Heart left ventricle (tissue), 16 donors: ENCODE results near the gene PTPRK. TPM values are rescaled to one million over a fixed set of nuclear protein-coding genes. Genes with fewer than 3 reads are reported as not detected.

ENCODE experiments used
- ATAC-seq, 4 donors: fragments of 200-7000 bp; cut with Tn5 transposase; one replicate each; pipeline ENCODE4 v1.9.1; 2020 to 2022; ENCODE audit warnings: moderate library complexity in 4 of 4, mild to moderate bottlenecking in 3 of 4, moderate number of reproducible peaks in 1 of 4
- DNase-seq, 5 donors: peaks; one replicate each; pipeline ENCODE4 v3.0.0-alpha.2; 2020
- H3K27ac ChIP-seq, 12 donors: fragments of 200-600 bp; sonication (generic) in 4 of 12; one replicate each; pipeline versions ENCODE4 v1.5.0 to v1.8.0; 2016 to 2022; ENCODE audit warnings: mild to moderate bottlenecking in 2 of 12
- H3K27me3 ChIP-seq, 9 donors: fragments of 200-600 bp; sonication (generic) in 2 of 9; one replicate each; pipeline versions ENCODE4 v1.5.1 to v1.8.0; 2016 to 2022; ENCODE audit warnings: mild to moderate bottlenecking in 3 of 9
- H3K36me3 ChIP-seq, 9 donors: fragments of 200-600 bp; sonication (generic) in 2 of 9; one replicate each; pipeline versions ENCODE4 v1.5.0 to v1.8.0; 2018 to 2022; ENCODE audit warnings: mild to moderate bottlenecking in 2 of 9
- H3K4me1 ChIP-seq, 12 donors: fragments of 200-600 bp; sonication (generic) in 4 of 12; one replicate each; pipeline versions ENCODE4 v1.5.0 to v1.8.0; 2016 to 2022; ENCODE audit warnings: mild to moderate bottlenecking in 3 of 12
- H3K4me3 ChIP-seq, 12 donors: fragments of 200-600 bp; sonication (generic) in 4 of 12; one replicate each; pipeline versions ENCODE4 v1.5.0 to v1.8.0; 2017 to 2022; ENCODE audit warnings: mild to moderate bottlenecking in 9 of 12, moderate library complexity in 4 of 12
- H3K9me3 ChIP-seq, 12 donors: fragments of 200-600 bp; sonication (generic) in 4 of 12; one replicate each; pipeline versions ENCODE4 v1.5.0 to v1.8.0; 2016 to 2022; ENCODE audit warnings: mild to moderate bottlenecking in 1 of 12
- POLR2A ChIP-seq, 2 donors: fragments of 450-650 bp; IDR thresholded peaks; one replicate each; pipeline ENCODE4 v1.6.1; 2017; ENCODE audit warnings: antibody characterized with exemption in 2 of 2, mild to moderate bottlenecking in 2 of 2, moderate library complexity in 2 of 2
- WGBS, 4 donors: extraction: QIAGEN DNeasy Blood & Tissue Kit in 2 of 4; methylation state at CpG; one replicate each; pipeline versions ENCODE4 v1.1.5 to v1.1.7; 2013 to 2018; 5-methylcytosine and 5-hydroxymethylcytosine counted together
- intact Hi-C, 10 donors: fragments of 100-400 bp; cut with DNase I; formaldehyde crosslinking; loops; one replicate each; pipeline versions ENCODE4 v1.11.1 to v1.14.2; 2022
- polyA plus RNA-seq, 2 donors: library from polyadenylated mRNA; stranded (reverse); fragments of 200-250 nt; gene quantifications; one replicate each; pipeline ENCODE4 v1.2.3, GENCODE V29; 2013
- total RNA-seq, 9 donors: library from RNA; depleted of rRNA in 2 of 9; stranded (reverse); fragments of >200 nt in 2 of 9; fragmentation: NEBNext Ultra II Directional in 3 of 9; extraction: Animal tissue kit (Norgen Biotek cat#: 25700) in 3 of 9; gene quantifications; one replicate each; pipeline versions ENCODE4 v1.1.0 to v1.2.4, GENCODE V29; 2016 to 2023
- TF ChIP-seq, protein P1 (sequence below), 12 donors: fragments of 200-600 bp; sonication (generic) in 4 of 12; IDR thresholded peaks; one replicate each; pipeline versions ENCODE4 v1.5.0 to v1.8.0; 2018 to 2022; ENCODE audit warnings: antibody characterized with exemption in 12 of 12, mild to moderate bottlenecking in 5 of 12
- donor health status: ischemic (EF 13 %, LVEDD 7.1; RV severe dilation, severe dysfunction).
- donor health status: healthy with polysubstance abuse.
- donor health status: DM: no; HTN: yes; CAD: no.
- donor health status: DM: no; HTN: no; CAD: no.
- donor health status: ischemic (EF 25% LVEDD 6.9; RV normal size, moderate dysfunction).
- donor health status: ischemic (EF 25% LVEDD 5.7; RV mildly dilated, moderate dysfunction).
- donor health status: healthy.
- donor health status: DM: yes; HTN: yes; CAD: no.
- donor health status: ischemic (EF 35%, LVEDD 5.7; RV mildly dilated, moderate dysfunction).
- donor health status: nonischemic (EF 11% LVEDD 7.7; RV severe dilation, severe dysfunction).
- donor health status: DM: yes; HTN: yes; CAD: no.
- donor health status: PGD.
- donor health status: ischemic (EF 29% LVEDD 5.4; RV normal size, mild dysfunction).
- donor health status: nonischemic (EF 23%, LVEDD 6.1; RV moderate dilation, normal function).

The PTPRK gene
- total and polyA plus RNA-seq, 11 donors = 5.4 to 50.8 (median 38.5) TPM

DNA sequence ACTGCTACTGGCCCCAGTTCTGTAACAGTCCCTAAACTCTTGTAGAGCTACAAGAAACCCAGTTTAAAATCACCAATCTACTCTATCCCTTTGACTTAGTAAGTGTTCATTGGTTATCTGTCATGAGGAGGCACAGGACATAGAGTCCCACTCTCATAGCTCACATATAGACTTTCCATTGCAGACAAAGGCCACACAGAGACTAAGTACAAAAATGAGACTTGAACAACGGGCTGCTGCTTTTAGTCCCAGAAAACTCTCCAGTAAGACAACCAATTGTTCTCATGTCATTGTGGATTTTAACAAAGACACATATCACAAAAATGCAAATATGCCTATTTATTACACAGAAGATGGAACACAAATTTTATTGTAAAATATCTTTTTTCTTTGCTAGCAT is 197.4 kb downstream of the PTPRK start:
- Histone ChIP-seq H3K27me3 (no peaks in the 10 kb centered on the region), H3K4me1 (peaks cover 0 to 17% (median 6%) of the 10 kb centered on the region in 12 donors), H3K9me3 (peaks cover 0 to 8% (median 0%) of the 10 kb centered on the region in 12 donors), H3K4me3 (no peak overlapping the region), H3K36me3 (peaks cover 0 to 3% (median 0%) of the 10 kb centered on the region in 9 donors), H3K27ac (no peak overlapping the region)
- intact Hi-C loops = loop anchor here in 1 of 10 donors (10.0 kb wide), 1 partner anchor 258 kb away; no protein-coding TSS in a partner anchor
- no peak for ATAC-seq
- no peak for DNase-seq
- WGBS, 4 donors = 91 to 97% (median 94%) methylated on average over 1 of the region's 1 CpG
- TF ChIP-seq, protein P1, sequence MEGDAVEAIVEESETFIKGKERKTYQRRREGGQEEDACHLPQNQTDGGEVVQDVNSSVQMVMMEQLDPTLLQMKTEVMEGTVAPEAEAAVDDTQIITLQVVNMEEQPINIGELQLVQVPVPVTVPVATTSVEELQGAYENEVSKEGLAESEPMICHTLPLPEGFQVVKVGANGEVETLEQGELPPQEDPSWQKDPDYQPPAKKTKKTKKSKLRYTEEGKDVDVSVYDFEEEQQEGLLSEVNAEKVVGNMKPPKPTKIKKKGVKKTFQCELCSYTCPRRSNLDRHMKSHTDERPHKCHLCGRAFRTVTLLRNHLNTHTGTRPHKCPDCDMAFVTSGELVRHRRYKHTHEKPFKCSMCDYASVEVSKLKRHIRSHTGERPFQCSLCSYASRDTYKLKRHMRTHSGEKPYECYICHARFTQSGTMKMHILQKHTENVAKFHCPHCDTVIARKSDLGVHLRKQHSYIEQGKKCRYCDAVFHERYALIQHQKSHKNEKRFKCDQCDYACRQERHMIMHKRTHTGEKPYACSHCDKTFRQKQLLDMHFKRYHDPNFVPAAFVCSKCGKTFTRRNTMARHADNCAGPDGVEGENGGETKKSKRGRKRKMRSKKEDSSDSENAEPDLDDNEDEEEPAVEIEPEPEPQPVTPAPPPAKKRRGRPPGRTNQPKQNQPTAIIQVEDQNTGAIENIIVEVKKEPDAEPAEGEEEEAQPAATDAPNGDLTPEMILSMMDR (IDR thresholded peaks at IDR 0.05) = no peak
- TF ChIP-seq POLR2A (IDR thresholded peaks at IDR 0.05) = no peak

DNA sequence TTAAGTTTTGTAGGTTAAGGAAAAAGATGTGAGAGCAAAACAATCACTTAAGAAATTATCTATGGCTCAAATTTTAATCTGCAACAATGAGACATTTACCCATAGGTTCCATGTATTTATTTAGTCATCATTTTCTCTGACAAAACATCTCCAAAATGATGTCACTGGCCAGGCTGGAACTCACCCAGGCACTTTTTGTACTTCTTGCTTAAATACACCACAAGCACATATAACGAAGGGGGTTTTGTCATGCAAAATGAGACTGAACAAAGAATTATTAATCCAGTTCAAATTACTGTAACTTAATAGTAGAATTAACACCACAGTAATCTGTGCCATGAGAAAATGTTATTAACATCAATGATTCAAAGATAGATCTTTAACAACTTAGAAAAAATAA is 200.5 kb downstream of the PTPRK start:
- H3K9me3 ChIP-seq = no peaks in the 10 kb centered on the region
- H3K27me3 ChIP-seq = no peaks in the 10 kb centered on the region
- H3K36me3 ChIP-seq = peaks cover 0 to 3% (median 0%) of the 10 kb centered on the region in 9 donors
- no peak overlapping the region for H3K4me3 ChIP-seq
- 86 to 99% (median 92%) methylated on average over 1 of the region's 1 CpG for WGBS, 4 donors
- no peak for TF ChIP-seq POLR2A (IDR thresholded peaks at IDR 0.05)
- TF ChIP-seq, protein P1 (IDR thresholded peaks at IDR 0.05) = no peak
- ATAC-seq = no peak
- no peak overlapping the region for H3K27ac ChIP-seq
- peaks cover 0 to 27% (median 9%) of the 10 kb centered on the region in 12 donors for H3K4me1 ChIP-seq
- intact Hi-C loops = loop anchor here in 1 of 10 donors (10.0 kb wide), 1 partner anchor 255 kb away; no protein-coding TSS in a partner anchor
- DNase-seq = no peak

DNA sequence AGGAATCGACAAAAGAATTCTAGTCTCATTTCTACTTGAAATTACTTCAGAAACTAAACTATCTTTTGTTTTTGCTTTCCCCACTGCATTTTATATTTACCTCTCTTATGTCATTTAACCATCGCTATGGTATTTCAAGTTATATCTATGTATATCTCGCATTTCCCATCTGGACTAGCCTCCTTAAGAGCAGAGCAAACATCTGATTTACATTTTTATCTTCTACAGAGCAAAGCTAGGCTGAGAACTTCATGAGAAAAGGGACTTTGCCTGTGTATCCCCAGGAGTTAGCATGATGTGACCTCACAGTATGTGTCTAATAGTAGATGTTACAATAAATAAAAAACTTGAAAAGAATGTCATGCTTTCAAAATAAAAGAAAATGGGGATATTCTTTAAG is 201.2 kb downstream of the PTPRK start:
- TF ChIP-seq, protein P1 (IDR thresholded peaks at IDR 0.05) = no peak
- TF ChIP-seq POLR2A (IDR thresholded peaks at IDR 0.05) = no peak
- H3K27me3 ChIP-seq = no peaks in the 10 kb centered on the region
- no peak overlapping the region for H3K27ac ChIP-seq
- no peaks in the 10 kb centered on the region for H3K9me3 ChIP-seq
- ATAC-seq (no peak), DNase-seq (no peak)
- WGBS, 4 donors = 83 to 92% (median 91%) methylated on average over 3 of the region's 3 CpGs
- H3K36me3 ChIP-seq = peaks cover 0 to 3% (median 0%) of the 10 kb centered on the region in 9 donors
- no peak overlapping the region for H3K4me3 ChIP-seq
- intact Hi-C loops = no loop called here
- H3K4me1 ChIP-seq = peaks cover 0 to 27% (median 7%) of the 10 kb centered on the region in 12 donors

DNA sequence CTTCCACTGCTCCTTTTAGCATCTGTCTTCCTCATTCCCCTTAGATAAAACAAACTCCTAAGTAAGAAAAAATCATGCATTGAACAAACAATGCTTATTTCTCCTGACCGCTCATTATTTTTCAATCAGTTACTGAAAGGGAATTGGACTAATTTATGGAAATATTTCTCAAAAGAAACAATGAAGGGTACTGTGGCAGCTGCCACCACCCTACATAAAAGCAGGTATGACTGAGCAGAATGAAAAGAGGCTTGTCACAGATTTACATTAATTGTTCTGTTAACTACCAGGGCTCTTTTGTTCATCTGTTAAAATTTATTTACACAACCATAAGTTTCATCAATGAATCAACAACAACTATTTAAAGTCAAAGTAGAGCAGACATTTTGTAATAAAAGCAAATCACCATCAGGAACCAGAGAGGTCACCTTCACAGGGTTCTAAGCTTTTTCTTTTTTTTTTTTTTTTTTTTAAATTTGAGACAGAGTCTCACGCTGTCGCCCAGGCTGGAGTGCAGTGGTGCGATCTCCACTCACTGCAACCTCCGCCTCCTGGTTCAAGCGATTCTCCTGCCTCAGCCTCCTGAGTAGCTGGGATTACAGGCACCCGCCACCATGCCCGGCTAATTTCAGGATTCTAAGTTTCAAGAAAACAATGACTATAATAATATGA is 204.0 kb downstream of the PTPRK start:
- WGBS, 4 donors = 97 to 99% (median 98%) methylated on average over 8 of the region's 8 CpGs
- no peak for TF ChIP-seq POLR2A (IDR thresholded peaks at IDR 0.05)
- TF ChIP-seq, protein P1 (IDR thresholded peaks at IDR 0.05) = no peak
- Histone ChIP-seq H3K36me3 (no peaks in the 10 kb centered on the region), H3K4me1 (peaks cover 0 to 30% (median 7%) of the 10 kb centered on the region in 12 donors), H3K9me3 (no peaks in the 10 kb centered on the region), H3K4me3 (no peak overlapping the region), H3K27ac (no peak overlapping the region), H3K27me3 (no peaks in the 10 kb centered on the region)
- peak in 1 of 5 donors; percentile 18 for DNase-seq
- ATAC-seq = no peak
- intact Hi-C loops = no loop called here
